Memory B cell (primary cell): ENCODE results near the gene PMM1.
"Not testable (repeated sequence)": the region's sequence is repeated elsewhere in the genome, so short reads cannot be mapped to it uniquely, and the experiment has no call there.

Experiments used
- ATAC-seq: fragments of 150-1000 bp; cut with Tn5 transposase; 2 replicates; pipeline ENCODE4 v1.10.0; 2021; ENCODE audit warnings: low read depth, mild to moderate bottlenecking, moderate library complexity
- DNase-seq, 2 donors: peaks; one replicate each; pipeline ENCODE4 v3.0.0; 2022; ENCODE audit warnings: low spot score in 2 of 2
- H3K27ac Mint-ChIP-seq: one replicate; pipeline ENCODE4 v1.8.0; 2022; ENCODE audit warnings: mild to moderate bottlenecking, moderate library complexity, mixed read lengths
- H3K27me3 Mint-ChIP-seq: one replicate; pipeline ENCODE4 v1.8.0; 2022; ENCODE audit warnings: mixed read lengths
- H3K36me3 Mint-ChIP-seq: one replicate; pipeline ENCODE4 v1.8.0; 2022; ENCODE audit warnings: mild to moderate bottlenecking, mixed read lengths
- H3K4me1 Mint-ChIP-seq: one replicate; pipeline ENCODE4 v1.8.0; 2022; ENCODE audit warnings: mixed read lengths
- H3K4me3 Mint-ChIP-seq: one replicate; pipeline ENCODE4 v1.8.0; 2022; ENCODE audit warnings: mild to moderate bottlenecking, moderate library complexity, mixed read lengths
- H3K9me3 Mint-ChIP-seq: one replicate; pipeline ENCODE4 v1.8.0; 2022; ENCODE audit warnings: mixed read lengths

The PMM1 gene

DNA sequence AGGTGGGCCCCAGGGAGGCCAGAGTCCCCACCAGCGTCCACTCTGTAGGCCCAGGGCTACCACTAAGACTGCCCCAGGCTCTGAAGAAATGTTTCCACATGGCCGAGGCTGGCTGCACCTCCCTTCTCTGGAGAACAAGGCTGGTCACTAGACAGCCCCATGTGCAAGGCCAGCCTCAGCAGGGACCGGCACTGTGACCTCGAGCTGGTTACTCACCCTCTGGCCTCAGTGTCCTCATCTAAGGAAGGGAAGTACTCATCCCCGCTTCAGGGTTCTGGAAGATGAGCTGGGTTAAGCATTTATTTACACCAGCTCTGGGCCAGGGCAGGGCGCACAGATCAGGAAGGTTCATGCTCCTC lies 9.7 kb downstream of the PMM1 start:
- H3K4me3 Mint-ChIP-seq: no peak overlapping the region
- DNase-seq (no peak), ATAC-seq (no peak)
- H3K9me3 Mint-ChIP-seq: no peaks in the 10 kb centered on the region
- no peaks in the 10 kb centered on the region for H3K27me3 Mint-ChIP-seq
- peaks cover 2% of the 10 kb centered on the region for H3K4me1 Mint-ChIP-seq
- H3K27ac Mint-ChIP-seq: no peak overlapping the region
- H3K36me3 Mint-ChIP-seq: peaks cover 17% of the 10 kb centered on the region

GRCh38 chr22:41579297-41579996 lies 10.2 kb downstream of the PMM1 start:
- H3K4me3 Mint-ChIP-seq: no peak overlapping the region
- no peak overlapping the region for H3K27ac Mint-ChIP-seq
- DNase-seq: no peak
- ATAC-seq: no peak
- H3K36me3 Mint-ChIP-seq: peaks cover 17% of the 10 kb centered on the region
- H3K9me3 Mint-ChIP-seq: no peaks in the 10 kb centered on the region
- H3K27me3 Mint-ChIP-seq: no peaks in the 10 kb centered on the region
- H3K4me1 Mint-ChIP-seq: peaks cover 2% of the 10 kb centered on the region

GRCh38 chr22:41578818-41579217 lies 10.8 kb downstream of the PMM1 start:
- H3K27ac Mint-ChIP-seq: no peak overlapping the region
- no peaks in the 10 kb centered on the region for H3K27me3 Mint-ChIP-seq
- no peak for DNase-seq
- H3K36me3 Mint-ChIP-seq: peaks cover 17% of the 10 kb centered on the region
- H3K4me3 Mint-ChIP-seq: no peak overlapping the region
- ATAC-seq: no peak
- H3K4me1 Mint-ChIP-seq: peaks cover 2% of the 10 kb centered on the region
- H3K9me3 Mint-ChIP-seq: no peaks in the 10 kb centered on the region

GRCh38 chr22:41578114-41578513 lies 11.5 kb downstream of the PMM1 start:
- no peaks in the 10 kb centered on the region for H3K9me3 Mint-ChIP-seq

GRCh38 chr22:41576877-41577276 lies 12.8 kb downstream of the PMM1 start:
- DNase-seq (no peak), ATAC-seq (peak; percentile 49)
- Mint-ChIP-seq H3K9me3 (no peaks in the 10 kb centered on the region), H3K27me3 (no peaks in the 10 kb centered on the region), H3K4me3 (no peak overlapping the region), H3K27ac (no peak overlapping the region), H3K36me3 (peaks cover 9% of the 10 kb centered on the region), H3K4me1 (peaks cover 2% of the 10 kb centered on the region)

More at GRCh38 chr22:41578114-41578513, 11.5 kb downstream of the PMM1 start:
- no peak overlapping the region for H3K27ac Mint-ChIP-seq
- ATAC-seq: no peak
- H3K4me3 Mint-ChIP-seq: no peak overlapping the region
- H3K4me1 Mint-ChIP-seq: peaks cover 2% of the 10 kb centered on the region
- DNase-seq: no peak
- no peaks in the 10 kb centered on the region for H3K27me3 Mint-ChIP-seq
- peaks cover 17% of the 10 kb centered on the region for H3K36me3 Mint-ChIP-seq

- ATAC-seq: no peak
- H3K9me3 Mint-ChIP-seq: no peaks in the 10 kb centered on the region
- H3K4me1 Mint-ChIP-seq: peaks cover 2% of the 10 kb centered on the region
- no peaks in the 10 kb centered on the region for H3K27me3 Mint-ChIP-seq
- H3K36me3 Mint-ChIP-seq: peaks cover 9% of the 10 kb centered on the region
- no peak for DNase-seq
- no peak overlapping the region for H3K4me3 Mint-ChIP-seq
- no peak overlapping the region for H3K27ac Mint-ChIP-seq
These were observed 14.1 kb downstream of the PMM1 start for GRCh38 chr22:41575533-41575932.

DNA sequence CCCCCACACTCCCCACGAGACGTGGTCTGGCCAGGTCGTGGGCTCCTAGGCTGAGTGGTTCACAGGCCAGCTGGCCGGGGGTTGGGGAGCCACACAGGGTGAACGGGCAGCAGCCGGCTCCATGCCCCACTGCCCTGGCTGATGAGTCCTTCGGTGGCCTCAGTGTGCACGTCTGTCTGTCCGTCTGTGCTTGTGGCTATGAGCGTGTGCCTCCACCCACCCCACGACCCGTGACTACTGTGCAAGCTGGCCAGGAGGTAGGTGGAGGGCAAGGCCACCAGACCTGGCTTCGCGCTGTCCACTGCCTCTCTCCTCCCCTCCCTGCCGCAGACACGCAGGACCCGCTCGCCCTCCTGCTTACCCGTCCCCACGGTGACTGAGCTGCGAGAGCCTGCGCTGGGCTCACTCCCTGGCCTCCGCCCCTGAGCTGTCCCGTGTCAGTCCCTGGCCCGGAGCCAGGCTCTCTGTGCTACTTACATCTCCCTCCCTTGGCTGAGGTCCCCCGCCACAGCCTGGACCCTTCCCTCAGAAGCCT lies 14.7 kb downstream of the PMM1 start:
- ATAC-seq (no peak), DNase-seq (no peak)
- no peak overlapping the region for H3K27ac Mint-ChIP-seq
- peaks cover 9% of the 10 kb centered on the region for H3K36me3 Mint-ChIP-seq
- no peaks in the 10 kb centered on the region for H3K9me3 Mint-ChIP-seq
- H3K4me1 Mint-ChIP-seq: peaks cover 2% of the 10 kb centered on the region
- no peaks in the 10 kb centered on the region for H3K27me3 Mint-ChIP-seq
- H3K4me3 Mint-ChIP-seq: no peak overlapping the region

DNA sequence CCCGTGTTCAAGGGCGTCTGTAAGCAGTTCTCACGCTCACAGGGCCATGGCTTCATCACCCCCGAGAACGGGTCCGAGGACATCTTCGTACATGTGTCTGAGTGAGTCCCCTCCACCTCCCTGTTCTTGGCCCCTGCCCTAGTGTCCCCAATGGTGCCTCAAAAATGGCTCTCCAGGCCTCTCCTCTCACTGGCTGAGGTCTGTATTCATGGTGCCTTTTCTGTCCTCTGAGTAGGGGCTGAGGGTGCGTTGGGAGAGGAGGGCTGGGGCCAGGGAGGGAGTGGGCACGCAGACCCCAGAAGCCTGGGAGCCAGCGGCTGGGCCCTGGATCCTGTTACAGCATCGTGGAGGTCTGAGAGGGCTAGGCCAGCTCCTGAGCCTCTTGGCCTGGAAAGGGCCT lies 16.0 kb downstream of the PMM1 start:
- peaks cover 2% of the 10 kb centered on the region for H3K4me1 Mint-ChIP-seq
- H3K9me3 Mint-ChIP-seq: no peaks in the 10 kb centered on the region
- no peak for ATAC-seq
- H3K27me3 Mint-ChIP-seq: no peaks in the 10 kb centered on the region
- no peak for DNase-seq
- H3K4me3 Mint-ChIP-seq: no peak overlapping the region
- H3K36me3 Mint-ChIP-seq: peaks cover 9% of the 10 kb centered on the region
- no peak overlapping the region for H3K27ac Mint-ChIP-seq

GRCh38 chr22:41572305-41572704 lies 17.3 kb downstream of the PMM1 start:
- DNase-seq, H3K36me3 Mint-ChIP-seq, H3K4me1 Mint-ChIP-seq, ATAC-seq, H3K27me3 Mint-ChIP-seq, H3K9me3 Mint-ChIP-seq, H3K27ac Mint-ChIP-seq, H3K4me3 Mint-ChIP-seq: not testable (repeated sequence)

DNA sequence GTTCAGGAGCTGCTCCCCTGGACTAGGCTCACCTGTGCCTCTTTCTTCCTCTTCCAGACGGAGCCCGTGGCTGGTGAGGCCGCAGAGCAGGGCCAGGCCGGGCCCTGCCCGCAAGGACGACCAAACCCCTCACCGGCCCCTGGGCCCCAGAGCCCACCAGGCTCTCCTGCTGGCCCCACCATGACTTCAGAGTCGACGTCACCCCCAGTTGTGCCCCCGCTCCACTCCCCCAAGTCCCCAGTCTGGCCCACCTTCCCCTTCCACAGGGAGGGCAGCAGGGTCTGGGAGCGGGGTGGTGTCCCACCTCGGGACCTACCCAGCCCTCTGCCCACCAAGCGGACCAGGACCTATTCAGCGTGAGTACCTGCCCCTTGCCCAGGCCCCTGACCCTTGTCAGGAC lies 17.9 kb downstream of the PMM1 start:
- ATAC-seq (no peak), DNase-seq (no peak)
- H3K4me1 Mint-ChIP-seq: no peaks in the 10 kb centered on the region
- H3K27me3 Mint-ChIP-seq: no peaks in the 10 kb centered on the region
- H3K9me3 Mint-ChIP-seq: no peaks in the 10 kb centered on the region
- H3K4me3 Mint-ChIP-seq: no peak overlapping the region
- H3K36me3 Mint-ChIP-seq: no peaks in the 10 kb centered on the region
- no peak overlapping the region for H3K27ac Mint-ChIP-seq

DNA sequence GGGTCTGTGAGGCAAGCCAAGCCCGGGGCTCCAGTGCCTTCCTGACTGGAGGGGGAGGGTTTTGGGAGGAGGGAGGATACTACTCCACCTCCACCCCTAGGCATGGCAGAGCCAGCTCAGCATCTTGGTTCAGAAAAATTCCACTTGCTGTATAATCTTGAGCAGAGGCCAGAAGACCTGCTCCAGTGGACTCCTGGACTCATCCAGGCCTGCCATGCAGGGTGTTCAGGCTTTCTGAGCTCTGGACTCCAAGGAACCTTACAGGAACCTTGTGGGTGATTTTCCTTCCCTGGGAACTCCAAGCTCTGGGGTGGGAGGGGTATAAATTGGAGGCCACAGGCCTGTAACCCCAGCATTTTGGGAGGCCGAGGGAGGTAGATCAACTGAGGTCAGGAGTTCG lies 19.4 kb downstream of the PMM1 start:
- no peaks in the 10 kb centered on the region for H3K27me3 Mint-ChIP-seq
- H3K27ac Mint-ChIP-seq: no peak overlapping the region
- no peak overlapping the region for H3K4me3 Mint-ChIP-seq
- ATAC-seq (no peak), DNase-seq (no peak)
- H3K9me3 Mint-ChIP-seq: no peaks in the 10 kb centered on the region
- no peaks in the 10 kb centered on the region for H3K36me3 Mint-ChIP-seq
- no peaks in the 10 kb centered on the region for H3K4me1 Mint-ChIP-seq

DNA sequence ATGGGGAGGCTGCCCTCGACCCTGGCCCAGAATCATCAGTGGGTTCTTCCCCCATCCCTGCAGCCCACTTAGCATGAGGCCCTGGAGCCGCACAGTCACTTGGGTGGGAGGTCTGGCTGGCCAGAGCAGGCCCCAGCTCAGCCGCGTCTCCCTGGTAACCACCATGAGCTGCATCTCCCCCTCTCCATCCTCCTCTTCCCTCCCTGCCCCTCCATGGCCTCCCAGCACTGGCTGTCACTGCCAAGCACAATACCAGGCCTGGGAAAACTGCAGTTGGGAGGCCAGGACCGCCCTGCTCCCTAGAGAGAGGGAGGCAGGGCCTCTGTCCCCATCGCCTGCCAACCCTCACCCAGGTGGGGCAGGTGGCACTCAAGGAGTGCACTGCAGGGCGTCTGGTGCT lies 20.8 kb downstream of the PMM1 start:
- no peak for DNase-seq
- Mint-ChIP-seq H3K27me3 (peaks cover 1% of the 10 kb centered on the region), H3K4me1 (no peaks in the 10 kb centered on the region), H3K4me3 (no peak overlapping the region), H3K9me3 (no peaks in the 10 kb centered on the region), H3K27ac (no peak overlapping the region), H3K36me3 (no peaks in the 10 kb centered on the region)
- no peak for ATAC-seq

DNA sequence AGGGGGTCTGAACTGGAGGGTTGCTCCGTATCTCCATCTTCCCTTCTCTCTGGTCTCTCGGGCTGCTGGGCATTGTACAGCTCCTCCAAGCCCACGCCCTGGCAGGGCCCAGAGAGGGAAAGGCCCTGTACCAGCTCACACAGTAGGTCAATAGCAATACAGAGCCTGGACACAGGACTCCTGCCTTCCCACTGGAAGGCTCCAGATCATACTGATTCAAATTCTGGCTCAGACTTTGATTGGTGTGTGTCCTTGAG lies 22.2 kb downstream of the PMM1 start:
- Mint-ChIP-seq H3K27ac (no peak overlapping the region), H3K4me3 (no peak overlapping the region)

DNA sequence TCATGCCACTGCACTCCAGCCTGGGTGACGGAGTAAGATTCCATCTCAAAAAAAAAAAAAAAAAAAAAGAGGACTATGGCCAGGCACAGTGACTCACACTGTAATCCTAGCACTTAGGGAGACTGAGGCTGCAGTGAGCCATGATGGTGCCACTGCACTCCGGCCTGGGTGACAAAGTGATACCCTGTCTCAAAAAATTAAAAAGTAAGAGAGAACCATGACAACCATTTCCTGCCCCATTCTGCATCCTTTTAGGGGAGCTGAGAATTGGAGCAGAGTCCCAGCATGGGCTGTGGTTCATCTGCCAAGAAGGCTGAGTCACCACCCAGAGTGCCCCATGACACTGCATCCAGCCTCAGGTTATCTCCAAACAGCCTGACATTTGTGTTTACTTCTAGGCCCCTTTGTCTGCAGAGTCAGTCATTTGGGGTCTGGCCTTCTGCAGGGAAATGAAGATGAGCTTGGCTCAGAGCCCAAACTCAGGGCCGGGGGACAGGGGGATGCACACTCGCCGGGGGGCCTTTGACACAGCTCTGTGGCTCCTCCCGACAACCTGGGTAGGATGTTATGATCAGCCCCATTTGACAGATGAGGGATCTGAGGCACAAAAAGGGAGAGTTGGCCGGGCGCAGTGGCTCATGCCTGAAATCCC lies 24.1 kb downstream of the PMM1 start:
- Mint-ChIP-seq H3K4me1 (no peaks in the 10 kb centered on the region), H3K27me3 (peaks cover 15% of the 10 kb centered on the region), H3K4me3 (no peak overlapping the region), H3K36me3 (no peaks in the 10 kb centered on the region), H3K27ac (no peak overlapping the region), H3K9me3 (no peaks in the 10 kb centered on the region)
- DNase-seq (no peak), ATAC-seq (no peak)

More for the DNA sequence above, 22.2 kb downstream of the PMM1 start:
- H3K36me3 Mint-ChIP-seq: no peaks in the 10 kb centered on the region
- no peaks in the 10 kb centered on the region for H3K4me1 Mint-ChIP-seq
- H3K27me3 Mint-ChIP-seq: peaks cover 4% of the 10 kb centered on the region
- DNase-seq: no peak
- no peak for ATAC-seq
- no peaks in the 10 kb centered on the region for H3K9me3 Mint-ChIP-seq

- no peaks in the 10 kb centered on the region for H3K9me3 Mint-ChIP-seq
- ATAC-seq (no peak), DNase-seq (no peak)
- H3K4me1 Mint-ChIP-seq: no peaks in the 10 kb centered on the region
- H3K4me3 Mint-ChIP-seq: no peak overlapping the region
- peaks cover 15% of the 10 kb centered on the region for H3K27me3 Mint-ChIP-seq
- H3K27ac Mint-ChIP-seq: no peak overlapping the region
- no peaks in the 10 kb centered on the region for H3K36me3 Mint-ChIP-seq
These were observed 25.1 kb downstream of the PMM1 start for GRCh38 chr22:41564563-41564962.
